H9 (cell line): ENCODE data around the gene ACAD9. TPM values are rescaled to one million over a fixed set of nuclear protein-coding genes. Genes with fewer than 3 reads are reported as not detected.

ENCODE experiments used
- DNase-seq: peaks from one replicate; pipeline ENCODE4 v3.0.0-alpha.2; 2017
- H2AFZ ChIP-seq: one replicate; pipeline ENCODE4 v1.6.1; 2013; ENCODE audit warnings: mild to moderate bottlenecking, low read length, control low read depth, moderate library complexity
- H2AK5ac ChIP-seq: 2 replicates; pipeline ENCODE4 v1.6.1; 2013; ENCODE audit warnings: low read length, control low read depth, mixed read lengths; ENCODE audit not compliant: insufficient read length
- H2BK120ac ChIP-seq: one replicate; pipeline ENCODE4 v1.6.1; 2013; ENCODE audit warnings: low read depth, mild to moderate bottlenecking, low read length, control low read depth, inconsistent platforms; ENCODE audit not compliant: poor library complexity, severe bottlenecking
- H2BK12ac ChIP-seq: 2 replicates; pipeline ENCODE4 v1.6.1; 2013; ENCODE audit warnings: low read length, control low read depth, mixed read lengths, low read depth; ENCODE audit not compliant: insufficient read length
- H2BK15ac ChIP-seq: 2 replicates; pipeline ENCODE4 v1.6.1; 2013; ENCODE audit warnings: low read depth, low read length, control low read depth
- H2BK20ac ChIP-seq: one replicate; pipeline ENCODE4 v1.6.1; 2013; ENCODE audit warnings: low read depth, mild to moderate bottlenecking, low read length, control low read depth, inconsistent platforms; ENCODE audit not compliant: poor library complexity, severe bottlenecking
- H2BK5ac ChIP-seq: 2 replicates; pipeline ENCODE4 v1.6.1; 2013; ENCODE audit warnings: low read length, control low read depth, mixed read lengths; ENCODE audit not compliant: insufficient read length
- H3K14ac ChIP-seq: 2 replicates; pipeline ENCODE4 v1.6.1; 2013; ENCODE audit warnings: low read length, control low read depth; ENCODE audit not compliant: insufficient read depth
- H3K18ac ChIP-seq: 2 replicates; pipeline ENCODE4 v1.6.1; 2013; ENCODE audit warnings: low read depth, mild to moderate bottlenecking, mixed read lengths, low read length, control low read depth; ENCODE audit not compliant: insufficient read length
- H3K23ac ChIP-seq: 2 replicates; pipeline ENCODE4 v1.6.1; 2013; ENCODE audit warnings: low read length, control low read depth, mixed read lengths, low read depth; ENCODE audit not compliant: insufficient read length
- H3K23me2 ChIP-seq: 2 replicates; pipeline ENCODE4 v1.6.1; 2013; ENCODE audit warnings: low read depth, mild to moderate bottlenecking, mixed read lengths, low read length, control low read depth; ENCODE audit not compliant: insufficient read length, poor library complexity, severe bottlenecking
- H3K27ac ChIP-seq: 2 replicates; pipeline ENCODE4 v1.5.1; 2013; ENCODE audit warnings: low read length, control low read depth, mixed read lengths, low read depth; ENCODE audit not compliant: insufficient read length
- H3K27me3 ChIP-seq: 2 replicates; pipeline ENCODE4 v1.6.1; 2013; ENCODE audit warnings: low read length, control low read depth, inconsistent platforms; ENCODE audit not compliant: insufficient read depth
- H3K4ac ChIP-seq: 2 replicates; pipeline ENCODE4 v1.6.1; 2013; ENCODE audit warnings: low read depth, mild to moderate bottlenecking, control low read depth, inconsistent platforms, low read length, moderate library complexity
- H3K4me1 ChIP-seq: 2 replicates; pipeline ENCODE4 v1.6.1; 2013; ENCODE audit warnings: low read length, control low read depth, inconsistent platforms; ENCODE audit not compliant: insufficient read depth
- H3K4me2 ChIP-seq: 2 replicates; pipeline ENCODE4 v1.6.1; 2013; ENCODE audit warnings: low read length, control low read depth, mixed read lengths; ENCODE audit not compliant: insufficient read length, insufficient read depth
- H3K56ac ChIP-seq: 2 replicates; pipeline ENCODE4 v1.6.1; 2013; ENCODE audit warnings: low read depth, mild to moderate bottlenecking, mixed read lengths, low read length, control low read depth; ENCODE audit not compliant: insufficient read length
- H3K79me1 ChIP-seq: 2 replicates; pipeline ENCODE4 v1.6.1; 2013; ENCODE audit warnings: low read depth, mild to moderate bottlenecking, moderate library complexity, low read length, control low read depth, inconsistent platforms; ENCODE audit not compliant: insufficient read depth, poor library complexity, severe bottlenecking
- H3K79me2 ChIP-seq: 2 replicates; pipeline ENCODE4 v1.6.1; 2013; ENCODE audit warnings: low read length, control low read depth, inconsistent platforms; ENCODE audit not compliant: insufficient read depth
- H3K9ac ChIP-seq: 2 replicates; pipeline ENCODE4 v1.6.1; 2013; ENCODE audit warnings: low read length, control low read depth, mixed read lengths; ENCODE audit not compliant: insufficient read length; ENCODE audit errors: extremely low read depth
- H3K9me3 ChIP-seq: one replicate; pipeline ENCODE4 v1.6.1; 2013; ENCODE audit warnings: low read depth, low read length, inconsistent platforms; ENCODE audit not compliant: control insufficient read depth
- H3T11ph ChIP-seq: one replicate; pipeline ENCODE4 v1.6.1; 2013; ENCODE audit warnings: mild to moderate bottlenecking, low read length, control low read depth, inconsistent platforms
- H4K20me1 ChIP-seq: one replicate; pipeline ENCODE4 v1.6.1; 2013; ENCODE audit not compliant: control insufficient read depth, insufficient read length, insufficient read depth
- H4K5ac ChIP-seq: 2 replicates; pipeline ENCODE4 v1.6.1; 2013; ENCODE audit warnings: low read depth, mild to moderate bottlenecking, mixed read lengths, low read length, control low read depth; ENCODE audit not compliant: insufficient read length
- H4K8ac ChIP-seq: replicated peaks from 2 replicates; pipeline ENCODE4 v1.6.1; 2013; ENCODE audit warnings: low read length, control low read depth, mixed read lengths, low read depth; ENCODE audit not compliant: insufficient read length
- H4K91ac ChIP-seq: 2 replicates; pipeline ENCODE4 v1.6.1; 2013; ENCODE audit warnings: low read depth, mild to moderate bottlenecking, moderate library complexity, mixed read lengths, low read length, control low read depth; ENCODE audit not compliant: insufficient read length
- H3K27ac Mint-ChIP-seq, 3 experiments: 2 replicates in 2 of 3; 3 replicates in 1 of 3; pipeline ENCODE4 v1.8.0; 2020 to 2021; ENCODE audit warnings: mixed read lengths in 3 of 3, mild to moderate bottlenecking in 1 of 3, moderate library complexity in 1 of 3
- H3K27me3 Mint-ChIP-seq: 2 replicates; pipeline ENCODE4 v1.8.0; 2021; ENCODE audit warnings: low read depth, mild to moderate bottlenecking, moderate library complexity, mixed read lengths
- H3K36me3 Mint-ChIP-seq, 3 experiments: 2 replicates in 2 of 3; 3 replicates in 1 of 3; pipeline ENCODE4 v1.8.0; 2020 to 2021; ENCODE audit warnings: low read depth in 3 of 3, mixed read lengths in 3 of 3; ENCODE audit not compliant: insufficient read depth in 1 of 3
- H3K4me1 Mint-ChIP-seq, 2 experiments: 2 replicates each; pipeline ENCODE4 v1.8.0; 2020; ENCODE audit warnings: mixed read lengths in 2 of 2
- H3K4me3 Mint-ChIP-seq, 2 experiments: 2 replicates in 1 of 2; 3 replicates in 1 of 2; pipeline ENCODE4 v1.8.0; 2020 to 2021; ENCODE audit warnings: mild to moderate bottlenecking in 2 of 2, mixed read lengths in 2 of 2, moderate library complexity in 1 of 2
- H3K9me3 Mint-ChIP-seq, 2 experiments: 2 replicates in 1 of 2; 3 replicates in 1 of 2; pipeline ENCODE4 v1.8.0; 2020; ENCODE audit warnings: mild to moderate bottlenecking in 2 of 2, mixed read lengths in 2 of 2, moderate library complexity in 1 of 2
- WGBS: extraction: QIAGEN DNeasy Blood & Tissue Kit; methylation state at CpG from one replicate; pipeline ENCODE4 v1.1.7; 2013; ENCODE audit warnings: missing lambda C conversion rate, low lambda C conversion rate, mixed read lengths; ENCODE audit not compliant: insufficient read length; ENCODE audit errors: extremely low coverage; 5-methylcytosine and 5-hydroxymethylcytosine counted together
- total RNA-seq: library from RNA; stranded (reverse); gene quantifications from 2 replicates; pipeline ENCODE4 v1.2.1, GENCODE V29; 2021
- TF ChIP-seq, protein P1 (sequence below): fragments of 200-600 bp; sonication (generic); conservative IDR thresholded peaks from 3 replicates; pipeline ENCODE4 v1.8.0; 2021; ENCODE audit warnings: antibody characterized with exemption, mild to moderate bottlenecking

Gene ACAD9
- total RNA-seq, 1 experiment from 2014 or later, result 43.1 TPM

DNA sequence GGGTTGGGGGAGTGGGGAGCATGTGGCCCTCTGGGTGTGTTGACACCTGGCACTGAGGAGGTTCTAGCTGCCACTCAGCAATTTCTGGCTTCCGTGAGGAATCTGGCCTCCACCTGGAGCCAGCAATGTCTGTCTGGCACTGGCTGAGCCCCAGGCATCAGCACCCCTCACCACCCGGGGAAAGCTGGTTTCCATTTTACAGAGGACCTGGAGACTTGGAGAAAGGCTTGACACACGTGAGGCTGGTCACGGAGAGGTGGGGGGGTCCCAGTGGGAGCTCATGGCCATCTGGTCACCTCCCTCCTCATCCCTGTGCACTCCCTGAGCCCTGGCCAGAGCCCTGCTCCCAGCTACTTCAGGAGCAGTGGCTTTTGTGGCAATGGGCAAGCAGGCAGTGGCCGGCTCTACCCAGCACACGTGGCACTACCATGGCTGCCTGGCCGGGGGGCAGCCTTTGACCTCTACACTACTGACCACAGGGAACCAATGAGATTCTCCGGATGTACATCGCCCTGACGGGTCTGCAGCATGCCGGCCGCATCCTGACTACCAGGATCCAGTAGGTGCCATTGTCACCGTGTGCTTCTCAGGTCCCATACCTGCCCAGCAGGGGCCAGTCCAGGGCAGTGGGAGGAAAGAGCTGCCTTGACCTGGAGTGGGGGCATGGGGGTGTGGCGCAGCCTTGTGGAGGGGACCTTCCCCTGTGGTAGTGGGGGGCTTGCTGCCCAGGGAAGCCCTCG is 28.5 kb downstream of the ACAD9 start:
- Histone ChIP-seq H3K4me2 (no peak overlapping the region), H4K8ac (no peak overlapping the region)

More for the DNA sequence above, 28.5 kb downstream of the ACAD9 start:
- DNase-seq, result no peak
- Mint-ChIP-seq H3K27me3 (no peaks in the 10 kb centered on the region), H3K4me1 (no peaks in the 10 kb centered on the region), H3K27ac (no peak overlapping the region), H3K36me3 (peaks cover 38 to 74% (median 54%) of the 10 kb centered on the region in 3 experiments), H3K4me3 (no peak overlapping the region), H3K9me3 (no peaks in the 10 kb centered on the region; a peak in 1 of 5 replicates)
- Histone ChIP-seq H2AFZ (no peak overlapping the region), H2BK15ac (no peak overlapping the region), H3K4me1 (no peaks in the 10 kb centered on the region), H2BK20ac (no peak overlapping the region), H3K56ac (no peak overlapping the region), H2AK5ac (no peak overlapping the region), H4K91ac (no peak overlapping the region), H3K4ac (no peak overlapping the region), H3K79me1 (no peaks in the 10 kb centered on the region), H2BK12ac (no peak overlapping the region), H3K9ac (no peak overlapping the region), H3T11ph (no peak overlapping the region), H2BK5ac (no peak overlapping the region), H3K79me2 (no peaks in the 10 kb centered on the region), H4K5ac (no peak overlapping the region), H2BK120ac (no peak overlapping the region), H3K14ac (no peak overlapping the region), H3K23me2 (no peaks in the 10 kb centered on the region), H4K20me1 (no peaks in the 10 kb centered on the region), H3K23ac (no peak overlapping the region), H3K9me3 (no peaks in the 10 kb centered on the region), H3K27me3 (no peaks in the 10 kb centered on the region), H3K27ac (no peak overlapping the region), H3K18ac (no peak overlapping the region)
- no CpG with 5 or more reads among the region's 15 CpGs for WGBS
- TF ChIP-seq, protein P1, sequence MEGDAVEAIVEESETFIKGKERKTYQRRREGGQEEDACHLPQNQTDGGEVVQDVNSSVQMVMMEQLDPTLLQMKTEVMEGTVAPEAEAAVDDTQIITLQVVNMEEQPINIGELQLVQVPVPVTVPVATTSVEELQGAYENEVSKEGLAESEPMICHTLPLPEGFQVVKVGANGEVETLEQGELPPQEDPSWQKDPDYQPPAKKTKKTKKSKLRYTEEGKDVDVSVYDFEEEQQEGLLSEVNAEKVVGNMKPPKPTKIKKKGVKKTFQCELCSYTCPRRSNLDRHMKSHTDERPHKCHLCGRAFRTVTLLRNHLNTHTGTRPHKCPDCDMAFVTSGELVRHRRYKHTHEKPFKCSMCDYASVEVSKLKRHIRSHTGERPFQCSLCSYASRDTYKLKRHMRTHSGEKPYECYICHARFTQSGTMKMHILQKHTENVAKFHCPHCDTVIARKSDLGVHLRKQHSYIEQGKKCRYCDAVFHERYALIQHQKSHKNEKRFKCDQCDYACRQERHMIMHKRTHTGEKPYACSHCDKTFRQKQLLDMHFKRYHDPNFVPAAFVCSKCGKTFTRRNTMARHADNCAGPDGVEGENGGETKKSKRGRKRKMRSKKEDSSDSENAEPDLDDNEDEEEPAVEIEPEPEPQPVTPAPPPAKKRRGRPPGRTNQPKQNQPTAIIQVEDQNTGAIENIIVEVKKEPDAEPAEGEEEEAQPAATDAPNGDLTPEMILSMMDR, result no peak
